Measurements from ENCODE around the gene KIF18B.

Gene KIF18B

GRCh38 chr17:44880062-44880461 is 67.5 kb downstream of the KIF18B start:
- Histone ChIP-seq H3K27me3 (ENCODE audit: insufficient read depth, low read length) (no peaks in the 10 kb centered on the region), H3K27ac (ENCODE audit: low read depth, low read length) (no peak overlapping the region), H3K4me1 (ENCODE audit: insufficient read depth, low read length) (no peaks in the 10 kb centered on the region), H3K9me3 (ENCODE audit: insufficient read depth, low read depth, low read length) (no peaks in the 10 kb centered on the region), H3K4me3 (ENCODE audit: low read length) (no peak overlapping the region), H3K36me3 (ENCODE audit: insufficient read depth, low read length) (peaks cover 91% of the 10 kb centered on the region), H3K9ac (ENCODE audit: low read depth, low read length) (no peak overlapping the region)
- 97% methylated on average over 2 of the region's 2 CpGs for WGBS

GRCh38 chr17:44879376-44879775 is 68.2 kb downstream of the KIF18B start:
- H3K9ac ChIP-seq (ENCODE audit: low read depth, low read length): no peak overlapping the region
- H3K36me3 ChIP-seq (ENCODE audit: insufficient read depth, low read length): peaks cover 91% of the 10 kb centered on the region
- H3K4me1 ChIP-seq (ENCODE audit: insufficient read depth, low read length): no peaks in the 10 kb centered on the region
- H3K4me3 ChIP-seq (ENCODE audit: low read length): no peak overlapping the region
- no peaks in the 10 kb centered on the region for H3K9me3 ChIP-seq (ENCODE audit: insufficient read depth, low read depth, low read length)
- no peaks in the 10 kb centered on the region for H3K27me3 ChIP-seq (ENCODE audit: insufficient read depth, low read length)
- H3K27ac ChIP-seq (ENCODE audit: low read depth, low read length): no peak overlapping the region
- WGBS: 93% methylated on average over 6 of the region's 6 CpGs

DNA sequence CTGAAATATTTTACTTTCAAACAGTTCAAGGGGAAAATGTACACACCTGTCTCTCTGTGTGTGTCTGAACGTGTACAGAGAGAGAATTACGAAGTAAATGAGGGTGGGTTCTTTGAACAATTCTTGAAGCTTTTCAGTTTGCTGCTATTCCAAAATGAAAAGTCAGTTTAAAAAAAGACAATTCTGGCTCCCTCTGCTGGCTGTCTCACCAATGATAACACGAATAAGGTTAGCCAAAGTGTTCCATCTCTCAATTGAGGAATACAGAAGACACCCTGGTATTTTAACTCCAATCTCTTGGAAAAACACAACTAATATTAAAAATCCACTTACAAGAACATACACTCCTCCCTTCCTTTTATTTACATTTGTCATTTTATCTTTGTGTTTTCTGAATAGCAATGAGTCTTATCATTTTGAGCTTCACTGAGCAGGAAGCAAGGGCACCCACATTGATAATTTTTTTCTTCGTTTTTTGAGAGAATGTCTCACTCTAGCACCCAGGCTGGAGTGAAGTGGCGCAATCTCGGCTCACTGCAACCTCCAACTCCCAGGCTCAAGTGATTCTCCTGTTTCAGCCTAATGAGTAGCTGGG is 68.8 kb downstream of the KIF18B start:
- Histone ChIP-seq H3K36me3 (ENCODE audit: insufficient read depth, low read length) (peaks cover 90% of the 10 kb centered on the region), H3K4me3 (ENCODE audit: low read length) (no peak overlapping the region), H3K9ac (ENCODE audit: low read depth, low read length) (no peak overlapping the region), H3K9me3 (ENCODE audit: insufficient read depth, low read depth, low read length) (no peaks in the 10 kb centered on the region), H3K27me3 (ENCODE audit: insufficient read depth, low read length) (no peaks in the 10 kb centered on the region), H3K4me1 (ENCODE audit: insufficient read depth, low read length) (no peaks in the 10 kb centered on the region), H3K27ac (ENCODE audit: low read depth, low read length) (no peak overlapping the region)
- 83% methylated on average over 6 of the region's 6 CpGs for WGBS

DNA sequence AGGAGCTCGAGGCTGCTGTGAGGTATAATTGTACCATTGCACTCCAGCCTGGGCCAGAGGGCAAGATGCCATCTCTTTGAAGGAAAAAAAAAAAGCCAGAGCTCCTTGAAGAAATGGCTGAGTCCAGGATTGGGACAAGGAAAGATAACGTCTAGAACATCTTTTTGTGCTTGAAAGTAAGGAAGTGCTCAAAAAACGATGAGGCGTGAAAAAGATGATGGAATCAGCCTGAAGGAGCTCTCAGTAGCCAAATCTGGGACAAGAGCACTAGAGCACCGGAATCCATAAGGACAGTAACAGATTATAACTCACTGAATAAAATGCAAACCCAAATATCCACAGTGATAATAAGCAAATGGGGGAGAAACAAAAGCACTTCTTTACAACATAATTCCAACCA is 70.5 kb downstream of the KIF18B start:
- 90% methylated on average over 5 of the region's 5 CpGs for WGBS
- no peaks in the 10 kb centered on the region for H3K9me3 ChIP-seq (ENCODE audit: insufficient read depth, low read depth, low read length)
- H3K27me3 ChIP-seq (ENCODE audit: insufficient read depth, low read length): no peaks in the 10 kb centered on the region
- no peaks in the 10 kb centered on the region for H3K4me1 ChIP-seq (ENCODE audit: insufficient read depth, low read length)
- H3K9ac ChIP-seq (ENCODE audit: low read depth, low read length): no peak overlapping the region
- no peak overlapping the region for H3K4me3 ChIP-seq (ENCODE audit: low read length)
- peaks cover 88% of the 10 kb centered on the region for H3K36me3 ChIP-seq (ENCODE audit: insufficient read depth, low read length)
- no peak overlapping the region for H3K27ac ChIP-seq (ENCODE audit: low read depth, low read length)

GRCh38 chr17:44875761-44876160 is 71.8 kb downstream of the KIF18B start:
- H3K36me3 ChIP-seq (ENCODE audit: insufficient read depth, low read length): peaks cover 86% of the 10 kb centered on the region
- 96% methylated on average over 6 of the region's 6 CpGs for WGBS
- no peak overlapping the region for H3K9ac ChIP-seq (ENCODE audit: low read depth, low read length)
- no peaks in the 10 kb centered on the region for H3K4me1 ChIP-seq (ENCODE audit: insufficient read depth, low read length)
- no peak overlapping the region for H3K27ac ChIP-seq (ENCODE audit: low read depth, low read length)
- no peaks in the 10 kb centered on the region for H3K9me3 ChIP-seq (ENCODE audit: insufficient read depth, low read depth, low read length)
- H3K27me3 ChIP-seq (ENCODE audit: insufficient read depth, low read length): no peaks in the 10 kb centered on the region
- H3K4me3 ChIP-seq (ENCODE audit: low read length): no peak overlapping the region
